HFF-Myc (cell line): ENCODE measurements around the gene EHMT2.
"Not testable (repeated sequence)": the region's sequence is repeated elsewhere in the genome, so short reads cannot be mapped to it uniquely, and the experiment has no call there.

ENCODE experiments used
- DNase-seq: peaks from one replicate; pipeline ENCODE4 v3.0.0-alpha.2; 2011; ENCODE audit warnings: low read depth; ENCODE audit errors: extremely low read depth
- H3K4me3 ChIP-seq: replicated peaks from 2 replicates; pipeline ENCODE4 v1.5.1; 2011; ENCODE audit warnings: low read depth, mild to moderate bottlenecking, control low read depth, low read length
- CTCF ChIP-seq: IDR thresholded peaks from 2 replicates; pipeline ENCODE4 v1.5.1; 2012; ENCODE audit warnings: mild to moderate bottlenecking, low read depth, low read length, control low read depth; ENCODE audit errors: missing control alignments

Gene EHMT2

GRCh38 chr6:31874084-31874670 lies 23.3 kb downstream of the EHMT2 start:
- DNase-seq, result no peak
- H3K4me3 ChIP-seq, result no peak overlapping the region
- TF ChIP-seq CTCF, result no peak

- DNase-seq, result no peak
- TF ChIP-seq CTCF, result no peak
- no peak overlapping the region for H3K4me3 ChIP-seq
Measured at GRCh38 chr6:31871046-31871659, 26.3 kb downstream of the EHMT2 start.

- no peak for TF ChIP-seq CTCF
- no peak overlapping the region for H3K4me3 ChIP-seq
- DNase-seq, result no peak
Measured at GRCh38 chr6:31870385-31870921, 27.0 kb downstream of the EHMT2 start.

- no peak overlapping the region for H3K4me3 ChIP-seq
- no peak for TF ChIP-seq CTCF
- DNase-seq, result no peak
Measured at GRCh38 chr6:31869343-31869742, 28.2 kb downstream of the EHMT2 start.

DNA sequence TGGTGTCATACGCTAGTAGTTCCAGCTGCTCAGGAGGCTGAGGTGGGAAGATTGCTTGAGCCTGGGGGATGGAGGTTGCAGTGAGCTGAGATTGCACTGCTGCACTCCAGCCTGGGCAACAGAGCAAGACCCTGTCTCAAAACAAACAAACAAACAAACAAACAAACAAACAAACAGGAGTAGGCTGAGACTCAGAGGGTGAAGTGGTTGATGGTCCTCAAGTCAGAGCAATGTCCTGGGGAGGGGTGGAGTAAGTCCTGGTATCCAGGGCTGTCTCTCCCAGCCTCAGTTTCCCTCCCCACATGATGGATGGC lies 28.9 kb downstream of the EHMT2 start:
- not testable (repeated sequence) for DNase-seq

GRCh38 chr6:31865205-31866118 lies 32.0 kb downstream of the EHMT2 start:
- TF ChIP-seq CTCF, result no peak
- no peak for DNase-seq
- H3K4me3 ChIP-seq, result no peak overlapping the region

More for the DNA sequence above, 28.9 kb downstream of the EHMT2 start:
- H3K4me3 ChIP-seq, result not testable (repeated sequence)

DNA sequence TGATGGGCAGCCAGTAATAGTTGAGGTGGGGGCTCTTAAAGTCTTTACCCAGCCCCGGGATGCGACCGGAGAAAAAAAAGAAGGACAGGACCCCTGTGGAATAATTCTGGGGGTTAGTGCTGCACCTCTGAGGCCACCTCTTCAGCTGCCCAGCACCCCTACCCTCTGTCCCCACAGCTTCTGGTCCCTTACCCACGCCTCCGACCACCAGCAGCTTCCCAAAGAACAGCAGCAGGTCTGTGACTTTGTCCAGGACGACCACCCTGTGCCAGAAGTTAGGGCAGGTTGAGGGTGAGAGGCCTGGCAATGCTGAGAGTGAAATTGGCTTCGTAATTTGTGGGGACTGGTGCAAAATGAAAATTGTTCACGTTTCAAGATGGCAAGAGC lies 32.7 kb downstream of the EHMT2 start:
- H3K4me3 ChIP-seq, result no peak overlapping the region
- no peak for TF ChIP-seq CTCF
- no peak for DNase-seq

- peak overlapping the region; percentile 83 for H3K4me3 ChIP-seq
- not testable (repeated sequence) for DNase-seq
Measured at GRCh38 chr6:31864123-31864562, 33.4 kb downstream of the EHMT2 start.
